Transverse colon (tissue), 4 donors: ENCODE results near the gene NOTCH3. TPM values are rescaled to one million over a fixed set of nuclear protein-coding genes. Genes with fewer than 3 reads are reported as not detected.

Experiments
- DNase-seq: peaks from one replicate; pipeline ENCODE4 v3.0.0-alpha.2; 2019
- H3K27ac ChIP-seq, 4 donors: fragments of 200-600 bp; sonication (generic); 2 replicates each; pipeline ENCODE4 v1.5.1; 2016 to 2018; ENCODE audit warnings: inconsistent platforms in 4 of 4
- H3K27me3 ChIP-seq: fragments of 200-600 bp; sonication (generic); 2 replicates; pipeline ENCODE4 v1.5.1; 2017; ENCODE audit warnings: inconsistent platforms
- H3K36me3 ChIP-seq, 4 donors: fragments of 200-600 bp; sonication (generic); 2 replicates each; pipeline ENCODE4 v1.5.1; 2017 to 2019; ENCODE audit warnings: inconsistent platforms in 4 of 4
- H3K4me1 ChIP-seq, 4 donors: fragments of 200-600 bp; sonication (generic); 2 replicates each; pipeline ENCODE4 v1.5.1; 2017 to 2020; ENCODE audit warnings: inconsistent platforms in 4 of 4
- H3K4me3 ChIP-seq, 4 donors: fragments of 200-600 bp; sonication (generic); 1 replicate in 1 of 4; 2 replicates in 3 of 4; pipeline versions ENCODE4 v1.5.1 to v1.6.1; 2017 to 2019; ENCODE audit warnings: inconsistent platforms in 4 of 4
- H3K9me3 ChIP-seq, 2 donors: fragments of 200-600 bp; sonication (generic); 2 replicates each; pipeline ENCODE4 v1.5.1; 2017 to 2019; ENCODE audit warnings: inconsistent platforms in 2 of 2
- CTCF ChIP-seq, 5 experiments: fragments of 200-600 bp in 3 of 5; fragments of 450-650 bp in 2 of 5; sonication (generic) in 3 of 5; IDR thresholded peaks; 1 replicate in 2 of 5; 2 replicates in 3 of 5; pipeline ENCODE4 v1.5.1; 2016 to 2017; ENCODE audit warnings: antibody characterized with exemption in 5 of 5, inconsistent platforms in 3 of 5, mild to moderate bottlenecking in 2 of 5, moderate library complexity in 1 of 5
- EP300 ChIP-seq: sonication (generic); formaldehyde crosslinking; IDR thresholded peaks from one replicate; pipeline ENCODE4 v1.6.1; 2017; ENCODE audit warnings: antibody characterized with exemption, low read depth
- POLR2A ChIP-seq: fragments of 450-650 bp; IDR thresholded peaks from one replicate; pipeline ENCODE4 v1.6.1; 2016; ENCODE audit warnings: antibody characterized with exemption, mild to moderate bottlenecking, moderate library complexity
- POLR2AphosphoS5 ChIP-seq, 3 donors: sonication (generic); formaldehyde crosslinking; IDR thresholded peaks; one replicate each; pipeline ENCODE4 v1.6.1; 2016; ENCODE audit warnings: antibody characterized with exemption in 3 of 3
- WGBS, 2 donors: methylation state at CpG; one replicate each; pipeline ENCODE4 v1.1.5; 2018; ENCODE audit warnings: low coverage in 1 of 2; 5-methylcytosine and 5-hydroxymethylcytosine counted together
- in situ Hi-C, 4 donors: fragments of 200-750 bp; cut with MboI; loops; one replicate each; pipeline versions ENCODE4 v1.15.0 to v1.15.1; 2017; ENCODE audit warnings: low sequenced_read_pairs in 3 of 4, low pct_ligation_motif_present in 1 of 4, low pct_unique_long_range_greater_than_20kb in 1 of 4
- intact Hi-C: fragments of 100-400 bp; cut with DNase I; formaldehyde crosslinking; loops from one replicate; pipeline ENCODE4 v1.15.1; 2023; ENCODE audit warnings: low total_unique reads
- total RNA-seq, 4 donors: library from RNA; depleted of rRNA; stranded (reverse); fragments of >200 nt; gene quantifications; one replicate each; pipeline ENCODE4 v1.1.0, GENCODE V29; 2016

Gene NOTCH3
- total RNA-seq, 4 donors from 2014 or later, result 2.2 to 16.3 (median 4.7) TPM

GRCh38 chr19:15138427-15138826 lies 62.4 kb downstream of the NOTCH3 start:
- H3K4me1 ChIP-seq, result no peaks in the 10 kb centered on the region
- H3K27me3 ChIP-seq, result no peaks in the 10 kb centered on the region
- no peak overlapping the region for H3K4me3 ChIP-seq
- H3K9me3 ChIP-seq, result peaks cover 0 to 5% of the 10 kb centered on the region in 2 donors
- H3K36me3 ChIP-seq, result no peaks in the 10 kb centered on the region
- no peak for DNase-seq
- WGBS, 2 donors, result 40% methylated on average over 1 of the region's 1 CpG
- no peak overlapping the region for H3K27ac ChIP-seq
- in situ Hi-C loops, result no loop called here
- intact Hi-C loops, result no loop called here
- TF ChIP-seq CTCF (IDR thresholded peaks at IDR 0.05) (no peak), EP300 (no peak), POLR2AphosphoS5 (IDR thresholded peaks at IDR 0.05) (no peak), POLR2A (no peak)

- Histone ChIP-seq H3K4me1 (no peaks in the 10 kb centered on the region), H3K36me3 (no peaks in the 10 kb centered on the region), H3K27ac (no peak overlapping the region), H3K4me3 (no peak overlapping the region), H3K9me3 (peaks cover 0 to 5% of the 10 kb centered on the region in 2 donors), H3K27me3 (no peaks in the 10 kb centered on the region)
- TF ChIP-seq EP300 (no peak), POLR2A (no peak), POLR2AphosphoS5 (IDR thresholded peaks at IDR 0.05) (no peak), CTCF (IDR thresholded peaks at IDR 0.05) (no peak)
- intact Hi-C loops, result no loop called here
- no peak for DNase-seq
- in situ Hi-C loops, result no loop called here
These were observed 63.0 kb downstream of the NOTCH3 start for GRCh38 chr19:15137777-15138176.

GRCh38 chr19:15136234-15136954 lies 64.4 kb downstream of the NOTCH3 start:
- in situ Hi-C loops (no loop called here), intact Hi-C loops (no loop called here)
- Histone ChIP-seq H3K4me1 (no peaks in the 10 kb centered on the region), H3K4me3 (no peak overlapping the region), H3K9me3 (peaks cover 0 to 5% of the 10 kb centered on the region in 2 donors), H3K36me3 (no peaks in the 10 kb centered on the region), H3K27ac (no peak overlapping the region), H3K27me3 (no peaks in the 10 kb centered on the region)
- WGBS, 2 donors, result 52 to 67% methylated on average over 1 to 2 of the region's 2 CpGs
- DNase-seq, result no peak
- no peak for TF ChIP-seq CTCF (IDR thresholded peaks at IDR 0.05)
- no peak for TF ChIP-seq EP300
- TF ChIP-seq POLR2A, result no peak
- no peak for TF ChIP-seq POLR2AphosphoS5 (IDR thresholded peaks at IDR 0.05)

- Histone ChIP-seq H3K27ac (no peak overlapping the region), H3K4me1 (peaks cover 3 to 18% (median 4%) of the 10 kb centered on the region in 4 donors), H3K27me3 (no peaks in the 10 kb centered on the region), H3K4me3 (no peak overlapping the region), H3K9me3 (no peaks in the 10 kb centered on the region), H3K36me3 (no peaks in the 10 kb centered on the region)
- intact Hi-C loops (no loop called here), in situ Hi-C loops (no loop called here)
- no peak for DNase-seq
- 50 to 54% methylated on average over 7 to 16 of the region's 16 CpGs for WGBS, 2 donors
- TF ChIP-seq EP300 (no peak), POLR2A (no peak), POLR2AphosphoS5 (IDR thresholded peaks at IDR 0.05) (no peak), CTCF (IDR thresholded peaks at IDR 0.05) (no peak)
These were observed 70.8 kb downstream of the NOTCH3 start for GRCh38 chr19:15129856-15130585.
